Mucosa of stomach (tissue), 1 donor: ENCODE data around the gene CALN1.

Experiments
- H3K27me3 ChIP-seq: one replicate; pipeline ENCODE4 v1.7.0; 2013; ENCODE audit warnings: mild to moderate bottlenecking, low read length; ENCODE audit not compliant: control insufficient read depth, insufficient read depth
- H3K36me3 ChIP-seq: one replicate; pipeline ENCODE4 v1.7.0; 2013; ENCODE audit warnings: low read length; ENCODE audit not compliant: control insufficient read depth, insufficient read depth
- H3K4me1 ChIP-seq: one replicate; pipeline ENCODE4 v1.7.0; 2013; ENCODE audit warnings: mild to moderate bottlenecking, low read length; ENCODE audit not compliant: control insufficient read depth, insufficient read depth
- H3K4me3 ChIP-seq: one replicate; pipeline ENCODE4 v1.7.0; 2013; ENCODE audit warnings: low read length
- H3K9ac ChIP-seq: one replicate; pipeline ENCODE4 v1.7.0; 2013; ENCODE audit warnings: mild to moderate bottlenecking, low read length, moderate library complexity
- H3K9me3 ChIP-seq: one replicate; pipeline ENCODE4 v1.7.0; 2013; ENCODE audit warnings: mild to moderate bottlenecking, low read length, moderate library complexity; ENCODE audit not compliant: control insufficient read depth
- donor health status: Pancreatic carcinoma.

Gene CALN1

DNA sequence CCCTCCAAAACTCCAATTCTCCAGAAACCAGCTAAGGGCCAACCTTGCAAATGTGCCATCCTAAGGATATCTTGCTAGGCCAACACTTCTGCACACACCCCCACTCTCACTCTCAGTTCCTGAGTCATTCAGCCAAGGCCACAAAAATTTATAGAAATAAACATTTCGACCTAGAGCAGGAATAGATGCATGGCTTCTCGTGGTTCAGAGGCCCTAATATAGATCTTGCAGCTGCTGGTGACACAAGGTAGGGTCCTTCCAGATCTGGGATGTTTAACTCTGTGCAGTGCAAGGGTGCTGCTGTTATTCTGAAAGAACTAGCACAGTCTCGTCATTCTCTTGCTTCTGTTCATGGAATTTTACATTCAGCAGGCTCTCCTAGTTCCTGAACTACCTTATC lies 369.3 kb downstream of the CALN1 start:
- H3K4me3 ChIP-seq: no peak overlapping the region
- H3K9ac ChIP-seq: no peak overlapping the region
- no peaks in the 10 kb centered on the region for H3K27me3 ChIP-seq
- H3K9me3 ChIP-seq: no peaks in the 10 kb centered on the region
- H3K36me3 ChIP-seq: no peaks in the 10 kb centered on the region
- H3K4me1 ChIP-seq: no peaks in the 10 kb centered on the region

DNA sequence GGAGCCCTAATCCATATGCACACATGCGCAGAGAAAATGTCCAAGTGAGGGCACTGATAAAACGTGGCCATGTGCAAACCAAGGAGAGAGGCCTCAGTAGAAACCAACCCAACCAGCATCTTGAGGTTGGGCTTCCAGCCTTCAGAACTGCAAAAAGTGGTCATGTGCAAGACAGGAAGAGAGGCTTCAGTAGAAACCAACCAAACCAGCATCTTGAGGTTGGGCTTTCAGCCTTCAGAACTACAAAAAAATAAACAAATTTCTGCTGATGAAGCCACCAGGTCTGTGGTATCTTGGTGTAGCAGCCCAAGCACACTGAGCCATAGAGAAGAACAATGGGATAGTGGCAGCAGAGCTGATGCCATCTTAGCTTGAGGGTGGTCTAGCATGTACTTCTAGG lies 371.5 kb downstream of the CALN1 start:
- Histone ChIP-seq H3K9me3 (no peaks in the 10 kb centered on the region), H3K4me3 (no peak overlapping the region), H3K27me3 (no peaks in the 10 kb centered on the region), H3K9ac (no peak overlapping the region), H3K4me1 (no peaks in the 10 kb centered on the region), H3K36me3 (no peaks in the 10 kb centered on the region)

DNA sequence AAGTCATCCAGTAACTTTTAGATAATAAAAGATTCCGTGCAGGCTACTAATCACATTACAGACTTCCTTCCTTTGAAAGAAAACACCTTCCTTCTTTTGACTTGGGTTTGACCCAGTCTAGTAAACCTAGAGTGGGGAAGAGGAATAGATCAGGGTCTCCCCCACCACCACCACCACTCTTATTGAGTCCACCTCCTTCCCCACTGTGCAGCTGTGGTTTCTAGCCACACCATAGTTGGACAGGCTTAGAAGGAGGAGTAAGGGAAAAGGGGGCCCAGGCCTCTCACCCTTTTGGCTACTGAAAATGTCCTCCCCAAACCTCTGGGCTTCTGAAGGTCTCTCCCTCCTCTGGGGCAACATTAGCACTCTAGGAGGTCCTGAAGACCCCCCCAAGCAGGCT lies 372.7 kb downstream of the CALN1 start:
- Histone ChIP-seq H3K9me3 (no peaks in the 10 kb centered on the region), H3K4me1 (no peaks in the 10 kb centered on the region), H3K36me3 (no peaks in the 10 kb centered on the region), H3K9ac (no peak overlapping the region), H3K27me3 (no peaks in the 10 kb centered on the region), H3K4me3 (no peak overlapping the region)

DNA sequence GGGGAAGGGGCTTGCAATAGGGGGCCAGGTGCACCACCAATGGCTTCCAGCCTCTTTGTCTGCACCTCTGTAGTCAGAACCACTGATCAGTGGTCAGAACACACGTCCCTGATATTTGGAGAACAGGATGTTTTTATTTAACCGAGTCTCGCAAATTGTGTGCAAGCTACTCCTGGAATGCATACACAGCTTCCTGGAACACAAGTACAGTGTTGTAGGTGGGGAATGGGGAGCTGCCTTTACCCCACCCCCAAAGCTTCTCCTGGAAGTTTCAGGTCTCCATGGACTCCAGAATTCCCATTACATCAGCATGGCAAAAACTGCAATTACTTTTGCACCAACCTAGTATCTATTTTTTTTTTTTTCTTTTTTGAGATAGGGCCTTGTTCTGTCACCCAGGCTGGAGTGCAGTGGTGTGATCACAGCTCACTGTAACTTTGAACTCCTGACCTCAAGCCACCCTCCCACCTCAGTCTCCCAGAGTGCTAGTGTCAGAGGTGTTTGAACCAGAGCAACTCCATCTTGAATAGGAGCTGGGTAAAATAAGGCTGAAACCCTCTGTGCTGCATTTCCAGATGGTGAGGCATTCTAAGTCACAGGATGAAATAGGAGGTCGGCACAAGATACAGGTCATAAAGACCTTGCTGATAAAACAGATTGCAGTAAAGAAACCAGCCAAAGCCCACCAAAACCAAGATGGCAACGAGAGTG lies 374.0 kb downstream of the CALN1 start:
- H3K4me3 ChIP-seq: no peak overlapping the region
- H3K9ac ChIP-seq: no peak overlapping the region
- H3K9me3 ChIP-seq: no peaks in the 10 kb centered on the region
- no peaks in the 10 kb centered on the region for H3K4me1 ChIP-seq
- no peaks in the 10 kb centered on the region for H3K36me3 ChIP-seq
- H3K27me3 ChIP-seq: no peaks in the 10 kb centered on the region

DNA sequence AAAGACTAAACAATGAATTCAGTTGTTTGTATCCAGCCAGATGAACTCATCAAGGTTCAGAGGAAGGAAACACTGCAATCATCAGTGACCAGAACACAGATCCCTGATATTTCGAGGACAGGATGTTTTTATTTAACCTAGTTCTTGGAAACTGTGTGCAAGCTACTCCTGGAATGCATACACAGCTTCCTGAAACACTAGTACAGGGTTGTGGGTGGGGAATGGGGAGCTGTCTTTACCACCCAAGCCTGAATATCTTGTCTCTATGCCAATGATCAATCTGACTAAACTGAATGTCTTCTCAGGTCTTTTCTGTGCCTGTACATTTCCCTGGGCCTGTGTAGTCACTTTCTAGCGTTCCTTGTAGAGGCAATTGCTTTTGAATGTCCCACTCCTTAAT lies 374.6 kb downstream of the CALN1 start:
- Histone ChIP-seq H3K9ac (no peak overlapping the region), H3K27me3 (no peaks in the 10 kb centered on the region), H3K9me3 (no peaks in the 10 kb centered on the region), H3K36me3 (no peaks in the 10 kb centered on the region), H3K4me3 (no peak overlapping the region), H3K4me1 (no peaks in the 10 kb centered on the region)

DNA sequence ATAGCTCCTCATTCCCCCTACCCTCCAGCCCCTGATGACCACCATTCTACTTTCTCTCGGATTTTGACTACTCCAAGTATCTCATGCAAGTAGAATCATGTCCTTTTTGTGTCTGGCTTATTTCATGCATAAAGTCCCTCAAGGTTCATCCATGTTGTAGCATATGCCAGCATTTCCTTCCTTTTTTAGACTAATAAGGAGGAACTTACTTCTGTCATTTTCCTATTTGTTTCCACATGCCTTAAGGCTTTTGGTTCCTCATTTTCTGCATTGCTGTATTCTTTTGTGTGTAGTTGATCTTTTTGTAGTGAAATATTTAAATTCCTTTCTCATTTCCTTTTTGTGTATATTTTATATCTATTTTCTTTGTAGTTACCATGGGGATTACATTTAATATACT lies 376.9 kb downstream of the CALN1 start:
- Histone ChIP-seq H3K4me3 (no peak overlapping the region), H3K4me1 (no peaks in the 10 kb centered on the region)

DNA sequence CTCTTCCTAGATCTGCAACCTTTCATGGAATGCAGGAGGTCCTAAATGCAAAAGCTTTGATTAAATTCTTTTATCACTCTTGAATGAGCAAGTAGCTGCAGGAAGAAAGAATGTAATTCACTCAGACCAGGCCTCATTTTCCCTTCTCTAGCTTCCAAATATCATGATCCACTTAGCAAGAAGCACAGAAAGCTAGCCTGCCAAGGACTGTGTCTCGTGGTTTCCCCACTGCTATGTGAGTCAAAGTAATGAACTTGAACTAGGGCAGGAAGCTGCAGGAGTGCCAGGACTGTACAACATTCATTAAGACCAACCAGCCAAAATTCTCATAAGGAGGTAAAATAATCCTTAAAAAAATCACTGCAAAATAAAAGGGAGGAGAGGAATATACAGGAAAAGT lies 379.2 kb downstream of the CALN1 start:
- no peaks in the 10 kb centered on the region for H3K4me1 ChIP-seq
- H3K36me3 ChIP-seq: no peaks in the 10 kb centered on the region
- no peak overlapping the region for H3K9ac ChIP-seq
- no peaks in the 10 kb centered on the region for H3K9me3 ChIP-seq
- no peak overlapping the region for H3K4me3 ChIP-seq
- H3K27me3 ChIP-seq: no peaks in the 10 kb centered on the region

More for the DNA sequence above, 376.9 kb downstream of the CALN1 start:
- no peaks in the 10 kb centered on the region for H3K36me3 ChIP-seq
- H3K9me3 ChIP-seq: no peaks in the 10 kb centered on the region
- no peak overlapping the region for H3K9ac ChIP-seq
- H3K27me3 ChIP-seq: no peaks in the 10 kb centered on the region

DNA sequence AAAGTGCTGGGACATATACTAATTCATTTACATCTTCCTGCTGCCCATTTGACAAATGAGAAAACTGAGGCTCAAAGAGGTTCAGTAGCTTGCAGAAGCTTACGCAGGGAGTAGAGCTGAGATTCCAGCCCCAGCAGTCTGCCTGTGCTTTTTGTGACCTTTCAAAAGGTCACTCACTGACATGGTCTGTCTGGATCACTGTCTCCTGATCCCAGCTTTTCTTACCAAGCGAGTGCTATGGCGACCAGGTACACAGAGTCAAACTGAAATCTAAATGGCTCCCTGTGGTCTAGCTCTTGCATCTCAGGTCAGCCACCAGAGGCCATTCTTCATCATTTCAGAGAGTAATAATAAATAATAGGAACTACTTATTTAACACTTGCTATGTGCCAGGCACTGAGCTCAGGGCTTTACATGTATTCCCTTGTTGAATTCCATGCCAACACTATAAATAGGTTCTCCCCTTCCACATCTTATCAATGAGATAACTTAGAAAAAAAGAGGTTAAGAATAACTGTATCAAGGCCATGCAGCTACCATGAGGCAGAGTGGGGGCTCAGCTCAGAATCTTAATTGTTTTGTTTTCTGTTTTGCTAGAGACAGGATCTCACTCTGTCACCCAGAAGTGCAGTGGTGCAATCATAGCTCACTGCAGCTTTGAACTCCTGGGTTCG lies 381.0 kb downstream of the CALN1 start:
- no peaks in the 10 kb centered on the region for H3K9me3 ChIP-seq
- H3K36me3 ChIP-seq: no peaks in the 10 kb centered on the region
- H3K4me1 ChIP-seq: no peaks in the 10 kb centered on the region
- no peak overlapping the region for H3K4me3 ChIP-seq
- H3K9ac ChIP-seq: no peak overlapping the region
- no peaks in the 10 kb centered on the region for H3K27me3 ChIP-seq

DNA sequence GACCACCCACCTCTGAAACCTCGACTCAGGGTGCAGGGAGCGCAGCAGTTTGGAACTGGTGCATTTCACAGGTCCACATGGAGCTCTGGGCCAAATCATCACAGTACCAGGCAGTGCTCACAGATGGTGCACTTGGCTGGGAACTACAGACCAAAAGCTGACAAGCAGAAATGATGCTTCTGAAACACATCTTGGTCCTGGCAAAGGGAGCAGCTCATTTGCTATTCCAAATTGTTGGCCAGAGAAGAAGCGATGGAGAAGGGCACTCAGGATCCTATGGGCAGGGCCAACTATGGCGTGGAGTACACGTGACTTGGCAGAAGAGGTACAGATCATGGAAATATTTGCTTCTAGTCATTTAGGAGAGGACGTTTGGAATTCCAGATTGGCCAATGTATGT lies 383.9 kb downstream of the CALN1 start:
- Histone ChIP-seq H3K36me3 (no peaks in the 10 kb centered on the region), H3K4me3 (no peak overlapping the region), H3K9ac (no peak overlapping the region), H3K27me3 (no peaks in the 10 kb centered on the region), H3K9me3 (no peaks in the 10 kb centered on the region), H3K4me1 (no peaks in the 10 kb centered on the region)

DNA sequence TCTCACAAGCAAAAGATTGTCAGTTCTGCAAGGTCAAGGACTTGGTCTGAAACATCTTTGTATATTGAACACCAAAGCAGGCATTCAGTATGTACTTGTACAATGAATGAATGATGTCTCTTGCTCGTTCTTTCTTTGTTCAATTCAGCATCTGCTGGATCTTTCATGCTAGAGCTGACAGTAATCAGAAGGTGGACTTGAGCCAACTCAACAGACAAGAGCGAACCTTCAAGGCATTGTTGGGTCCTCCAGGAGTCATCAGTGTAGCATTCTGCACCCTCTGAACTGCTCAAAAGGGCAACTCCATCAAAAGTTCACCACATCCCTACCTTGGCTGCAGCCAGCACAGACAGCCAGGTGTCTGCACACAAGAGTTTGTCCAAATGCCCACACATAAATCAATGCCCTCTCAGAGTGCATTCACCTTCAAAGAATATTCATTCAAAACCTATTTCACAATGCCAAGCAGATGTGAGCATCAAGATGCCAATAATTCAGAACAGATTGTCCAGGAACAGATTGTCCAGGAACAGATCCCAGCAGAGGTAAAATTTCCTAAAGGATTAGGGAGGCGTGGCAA lies 386.7 kb downstream of the CALN1 start:
- Histone ChIP-seq H3K9me3 (no peaks in the 10 kb centered on the region), H3K9ac (no peak overlapping the region), H3K4me3 (no peak overlapping the region), H3K4me1 (no peaks in the 10 kb centered on the region), H3K27me3 (no peaks in the 10 kb centered on the region), H3K36me3 (no peaks in the 10 kb centered on the region)

DNA sequence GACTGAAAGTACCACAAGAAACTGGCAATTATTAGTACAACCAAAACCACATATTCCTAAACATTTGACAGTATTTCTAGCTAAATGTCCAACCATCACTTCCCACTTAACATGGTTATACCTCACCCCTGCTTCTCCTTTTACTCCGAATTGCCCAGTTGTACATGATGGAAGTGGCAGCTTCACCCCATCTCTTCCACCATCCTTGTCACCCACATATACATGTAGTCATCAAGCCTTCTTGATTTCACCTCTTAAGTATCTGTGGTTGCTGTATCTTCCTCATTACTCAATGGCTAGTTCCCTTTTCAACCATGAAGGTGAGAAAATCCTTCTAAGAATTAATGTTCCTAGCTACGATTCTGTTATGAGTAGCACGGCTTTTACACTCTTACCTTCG lies 388.2 kb downstream of the CALN1 start:
- Histone ChIP-seq H3K4me1 (no peaks in the 10 kb centered on the region), H3K9me3 (no peaks in the 10 kb centered on the region), H3K27me3 (no peaks in the 10 kb centered on the region), H3K4me3 (no peak overlapping the region), H3K9ac (no peak overlapping the region), H3K36me3 (no peaks in the 10 kb centered on the region)

DNA sequence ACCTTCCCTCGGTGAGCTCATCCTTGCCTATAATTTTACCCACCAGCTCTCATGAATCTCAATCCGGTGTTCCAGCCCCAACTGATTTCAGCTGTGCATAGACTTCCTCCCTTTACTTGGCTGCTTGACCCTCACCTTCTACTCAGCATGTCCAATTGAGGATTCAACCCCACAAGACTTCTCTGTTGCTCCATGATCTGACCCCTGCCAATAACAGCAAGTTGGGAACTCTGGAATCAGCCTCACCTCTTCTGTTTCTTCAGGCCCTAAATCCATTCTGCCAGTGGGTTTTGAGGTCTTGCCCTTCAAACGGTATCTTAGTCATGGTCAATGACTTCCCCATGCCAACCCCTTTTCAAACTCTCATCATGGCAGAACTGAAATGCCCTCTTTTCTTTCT lies 390.4 kb downstream of the CALN1 start:
- Histone ChIP-seq H3K4me1 (no peaks in the 10 kb centered on the region), H3K27me3 (no peaks in the 10 kb centered on the region), H3K9ac (no peak overlapping the region), H3K36me3 (no peaks in the 10 kb centered on the region), H3K9me3 (no peaks in the 10 kb centered on the region), H3K4me3 (no peak overlapping the region)
